ENCODE results near the gene CKAP5. TPM values are rescaled to one million over a fixed set of nuclear protein-coding genes. Genes with fewer than 3 reads are reported as not detected.

CKAP5 gene
- total RNA-seq, 1 experiment from 2014 or later = 572 TPM

GRCh38 chr11:46761807-46762206 lies 84.3 kb downstream of the CKAP5 start:
- ChIA-PET CTCF (no interaction called here), POLR2A (ENCODE audit: low non-redundant PET) (interaction anchor here (0.8 kb wide), 1 partner anchor 150 kb away, joined by 4 read pairs; no protein-coding TSS in a partner anchor)
- H3K4me3 ChIP-seq (ENCODE audit: low read depth, low read length, poor library complexity, severe bottlenecking) = no peak overlapping the region
- no peaks in the 10 kb centered on the region for H3K4me1 ChIP-seq (ENCODE audit: insufficient read depth, low read length, poor library complexity, severe bottlenecking)
- H3K9me3 ChIP-seq (ENCODE audit: low read depth, low read length, poor library complexity, severe bottlenecking) = no peaks in the 10 kb centered on the region
- H3K36me3 ChIP-seq (ENCODE audit: insufficient read depth, low read length, poor library complexity, severe bottlenecking) = peaks cover 99% of the 10 kb centered on the region
- BruUV-seq (replicated peaks) = no TSS peak
- intact Hi-C loops (cut with micrococcal nuclease; ENCODE audit: unreplicated experiment) = no loop called here
- TF ChIP-seq CTCF (conservative IDR thresholded peaks at IDR 0.05; ENCODE audit: low read depth, low read length) = no peak
- TF ChIP-seq EZH2 (IDR thresholded peaks at IDR 0.05; ENCODE audit: borderline replicate concordance, low read depth, low read length, poor library complexity, severe bottlenecking) = no peak
- H3K27ac ChIP-seq (ENCODE audit: low read depth, low read length, poor library complexity, severe bottlenecking) = no peak overlapping the region
- DNase-seq (ENCODE audit: low spot score) = no peak
- no peaks in the 10 kb centered on the region for H3K27me3 ChIP-seq (replicated peaks; ENCODE audit: insufficient read depth, low read depth, low read length, poor library complexity)

GRCh38 chr11:46760429-46761128 lies 85.5 kb downstream of the CKAP5 start:
- no TSS peak for BruUV-seq (replicated peaks)
- POLR2A ChIA-PET (ENCODE audit: low non-redundant PET) = no interaction called here
- H3K36me3 ChIP-seq (ENCODE audit: insufficient read depth, low read length, poor library complexity, severe bottlenecking) = peaks cover 99% of the 10 kb centered on the region

GRCh38 chr11:46759196-46759595 lies 86.9 kb downstream of the CKAP5 start:
- Histone ChIP-seq H3K36me3 (ENCODE audit: insufficient read depth, low read length, poor library complexity, severe bottlenecking) (peaks cover 99% of the 10 kb centered on the region), H3K4me1 (ENCODE audit: insufficient read depth, low read length, poor library complexity, severe bottlenecking) (no peaks in the 10 kb centered on the region), H3K9me3 (ENCODE audit: low read depth, low read length, poor library complexity, severe bottlenecking) (no peaks in the 10 kb centered on the region), H3K27me3 (replicated peaks; ENCODE audit: insufficient read depth, low read depth, low read length, poor library complexity) (no peaks in the 10 kb centered on the region), H3K4me3 (ENCODE audit: low read depth, low read length, poor library complexity, severe bottlenecking) (no peak overlapping the region), H3K27ac (ENCODE audit: low read depth, low read length, poor library complexity, severe bottlenecking) (no peak overlapping the region)
- ChIA-PET CTCF (no interaction called here), POLR2A (ENCODE audit: low non-redundant PET) (no interaction called here)
- TF ChIP-seq CTCF (conservative IDR thresholded peaks at IDR 0.05; ENCODE audit: low read depth, low read length) = no peak
- TF ChIP-seq EZH2 (IDR thresholded peaks at IDR 0.05; ENCODE audit: borderline replicate concordance, low read depth, low read length, poor library complexity, severe bottlenecking) = no peak
- no peak for DNase-seq (ENCODE audit: low spot score)
- intact Hi-C loops (cut with micrococcal nuclease; ENCODE audit: unreplicated experiment) = no loop called here
- BruUV-seq (replicated peaks) = no TSS peak

More at GRCh38 chr11:46760429-46761128, 85.5 kb downstream of the CKAP5 start:
- H3K4me1 ChIP-seq (ENCODE audit: insufficient read depth, low read length, poor library complexity, severe bottlenecking) = no peaks in the 10 kb centered on the region
- intact Hi-C loops (cut with micrococcal nuclease; ENCODE audit: unreplicated experiment) = no loop called here
- no peaks in the 10 kb centered on the region for H3K9me3 ChIP-seq (ENCODE audit: low read depth, low read length, poor library complexity, severe bottlenecking)
- TF ChIP-seq EZH2 (IDR thresholded peaks at IDR 0.05; ENCODE audit: borderline replicate concordance, low read depth, low read length, poor library complexity, severe bottlenecking) (no peak), CTCF (conservative IDR thresholded peaks at IDR 0.05; ENCODE audit: low read depth, low read length) (no peak)
- H3K4me3 ChIP-seq (ENCODE audit: low read depth, low read length, poor library complexity, severe bottlenecking) = no peak overlapping the region
- no peak for DNase-seq (ENCODE audit: low spot score)
- no peak overlapping the region for H3K27ac ChIP-seq (ENCODE audit: low read depth, low read length, poor library complexity, severe bottlenecking)
- CTCF ChIA-PET = no interaction called here
- no peaks in the 10 kb centered on the region for H3K27me3 ChIP-seq (replicated peaks; ENCODE audit: insufficient read depth, low read depth, low read length, poor library complexity)
